ENCODE data around the gene C1orf50.

DNA sequence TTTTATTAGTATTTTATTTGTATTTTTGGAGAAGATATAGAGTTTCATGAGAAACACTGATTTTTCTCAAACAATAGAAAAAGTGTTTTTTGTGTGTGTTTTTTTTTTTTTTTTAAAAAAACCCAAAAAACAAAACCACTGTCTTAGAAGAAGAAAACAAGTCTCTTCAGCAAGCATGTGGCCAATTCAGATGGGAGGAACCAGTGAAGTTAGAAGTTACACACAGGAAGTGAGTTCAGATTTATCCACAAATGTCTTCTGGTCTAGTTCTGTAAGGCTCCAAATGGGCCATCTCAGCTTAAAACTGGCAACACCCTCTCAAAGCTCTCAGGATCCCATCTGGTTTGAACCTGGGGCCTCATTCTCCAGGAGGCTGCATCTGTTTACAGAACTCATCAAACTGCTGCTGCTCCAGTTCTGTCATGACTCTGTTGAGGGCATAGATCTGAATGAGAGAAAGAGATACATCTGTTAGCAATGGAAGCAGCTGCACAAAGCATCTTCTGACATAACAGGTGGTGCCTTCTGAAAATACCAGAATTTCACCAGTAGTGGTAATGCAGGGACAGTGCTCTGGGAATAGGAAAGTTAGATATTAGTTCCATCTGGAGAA, 40.1 kb downstream of the C1orf50 start:
- TF ChIP-seq POLR2AphosphoS5 (IDR thresholded peaks at IDR 0.05; ENCODE audit: insufficient read depth in 1 of 2, low read depth in 1 of 2) (no peak), POLR2A (IDR thresholded peaks at IDR 0.05) (no peak)
- TF ChIP-seq, protein P1, sequence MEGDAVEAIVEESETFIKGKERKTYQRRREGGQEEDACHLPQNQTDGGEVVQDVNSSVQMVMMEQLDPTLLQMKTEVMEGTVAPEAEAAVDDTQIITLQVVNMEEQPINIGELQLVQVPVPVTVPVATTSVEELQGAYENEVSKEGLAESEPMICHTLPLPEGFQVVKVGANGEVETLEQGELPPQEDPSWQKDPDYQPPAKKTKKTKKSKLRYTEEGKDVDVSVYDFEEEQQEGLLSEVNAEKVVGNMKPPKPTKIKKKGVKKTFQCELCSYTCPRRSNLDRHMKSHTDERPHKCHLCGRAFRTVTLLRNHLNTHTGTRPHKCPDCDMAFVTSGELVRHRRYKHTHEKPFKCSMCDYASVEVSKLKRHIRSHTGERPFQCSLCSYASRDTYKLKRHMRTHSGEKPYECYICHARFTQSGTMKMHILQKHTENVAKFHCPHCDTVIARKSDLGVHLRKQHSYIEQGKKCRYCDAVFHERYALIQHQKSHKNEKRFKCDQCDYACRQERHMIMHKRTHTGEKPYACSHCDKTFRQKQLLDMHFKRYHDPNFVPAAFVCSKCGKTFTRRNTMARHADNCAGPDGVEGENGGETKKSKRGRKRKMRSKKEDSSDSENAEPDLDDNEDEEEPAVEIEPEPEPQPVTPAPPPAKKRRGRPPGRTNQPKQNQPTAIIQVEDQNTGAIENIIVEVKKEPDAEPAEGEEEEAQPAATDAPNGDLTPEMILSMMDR (IDR thresholded peaks at IDR 0.05): no peak

All from vagina (tissue), 2 donors.